DND-41 (cell line): ENCODE measurements around the gene TEX30.

Source experiments
- ATAC-seq: fragments of 200-7000 bp; cut with Tn5 transposase; 3 replicates; pipeline ENCODE4 v1.9.1; 2021; ENCODE audit warnings: low read depth; ENCODE audit not compliant: insufficient read depth
- DNase-seq: peaks from one replicate; pipeline ENCODE4 v3.0.0-alpha.2; 2020
- H2AFZ ChIP-seq: 2 replicates; pipeline ENCODE4 v1.6.0; 2012; ENCODE audit warnings: low read depth, low read length
- H3K27ac ChIP-seq: 2 replicates; pipeline ENCODE4 v1.5.1; 2012; ENCODE audit warnings: low read length, inconsistent platforms
- H3K27me3 ChIP-seq: fragments of 200-600 bp; sonication (generic); 2 replicates; pipeline ENCODE4 v1.6.0; 2012; ENCODE audit warnings: low read length, mild to moderate bottlenecking, inconsistent platforms; ENCODE audit not compliant: insufficient read depth, poor library complexity
- H3K36me3 ChIP-seq: 2 replicates; pipeline ENCODE4 v1.5.1; 2012; ENCODE audit warnings: low read length, inconsistent platforms; ENCODE audit not compliant: insufficient read depth
- H3K4me1 ChIP-seq: 2 replicates; pipeline ENCODE4 v1.5.1; 2012; ENCODE audit warnings: mild to moderate bottlenecking, low read length; ENCODE audit not compliant: insufficient read depth
- H3K4me2 ChIP-seq: 2 replicates; pipeline ENCODE4 v1.6.0; 2012; ENCODE audit warnings: mild to moderate bottlenecking, moderate library complexity, low read length, inconsistent platforms; ENCODE audit not compliant: insufficient read depth
- H3K4me3 ChIP-seq, 2 experiments: fragments of 200-600 bp in 1 of 2; shearing (Covaris generic) in 1 of 2; 2 replicates each; pipeline ENCODE4 v1.5.1; 2012 to 2016; ENCODE audit warnings: inconsistent platforms in 2 of 2, low read length in 2 of 2, mild to moderate bottlenecking in 2 of 2, low read depth in 1 of 2, moderate library complexity in 1 of 2
- H3K79me2 ChIP-seq: 2 replicates; pipeline ENCODE4 v1.6.0; 2012; ENCODE audit warnings: low read length, inconsistent platforms; ENCODE audit not compliant: insufficient read depth
- H3K9ac ChIP-seq: 2 replicates; pipeline ENCODE4 v1.6.0; 2012; ENCODE audit warnings: low read depth, mild to moderate bottlenecking, inconsistent platforms, low read length, moderate library complexity
- H3K9me3 ChIP-seq: 2 replicates; pipeline ENCODE4 v1.5.1; 2012; ENCODE audit warnings: low read length, moderate library complexity, mild to moderate bottlenecking, inconsistent platforms; ENCODE audit not compliant: insufficient read depth, severe bottlenecking
- H4K20me1 ChIP-seq: 2 replicates; pipeline ENCODE4 v1.6.0; 2012; ENCODE audit warnings: low read length; ENCODE audit not compliant: insufficient read depth
- EZH2 ChIP-seq: IDR thresholded peaks from 3 replicates; pipeline ENCODE4 v1.6.1; 2012; ENCODE audit warnings: borderline replicate concordance, low read depth, mild to moderate bottlenecking, moderate library complexity, low read length, inconsistent platforms; ENCODE audit not compliant: severe bottlenecking
- TF ChIP-seq, protein P1 (sequence below): IDR thresholded peaks from 2 replicates; pipeline ENCODE4 v1.5.1; 2012; ENCODE audit warnings: borderline replicate concordance, low read length, moderate library complexity, mild to moderate bottlenecking; ENCODE audit not compliant: poor library complexity, severe bottlenecking; ENCODE audit errors: extremely low read depth

The TEX30 gene

DNA sequence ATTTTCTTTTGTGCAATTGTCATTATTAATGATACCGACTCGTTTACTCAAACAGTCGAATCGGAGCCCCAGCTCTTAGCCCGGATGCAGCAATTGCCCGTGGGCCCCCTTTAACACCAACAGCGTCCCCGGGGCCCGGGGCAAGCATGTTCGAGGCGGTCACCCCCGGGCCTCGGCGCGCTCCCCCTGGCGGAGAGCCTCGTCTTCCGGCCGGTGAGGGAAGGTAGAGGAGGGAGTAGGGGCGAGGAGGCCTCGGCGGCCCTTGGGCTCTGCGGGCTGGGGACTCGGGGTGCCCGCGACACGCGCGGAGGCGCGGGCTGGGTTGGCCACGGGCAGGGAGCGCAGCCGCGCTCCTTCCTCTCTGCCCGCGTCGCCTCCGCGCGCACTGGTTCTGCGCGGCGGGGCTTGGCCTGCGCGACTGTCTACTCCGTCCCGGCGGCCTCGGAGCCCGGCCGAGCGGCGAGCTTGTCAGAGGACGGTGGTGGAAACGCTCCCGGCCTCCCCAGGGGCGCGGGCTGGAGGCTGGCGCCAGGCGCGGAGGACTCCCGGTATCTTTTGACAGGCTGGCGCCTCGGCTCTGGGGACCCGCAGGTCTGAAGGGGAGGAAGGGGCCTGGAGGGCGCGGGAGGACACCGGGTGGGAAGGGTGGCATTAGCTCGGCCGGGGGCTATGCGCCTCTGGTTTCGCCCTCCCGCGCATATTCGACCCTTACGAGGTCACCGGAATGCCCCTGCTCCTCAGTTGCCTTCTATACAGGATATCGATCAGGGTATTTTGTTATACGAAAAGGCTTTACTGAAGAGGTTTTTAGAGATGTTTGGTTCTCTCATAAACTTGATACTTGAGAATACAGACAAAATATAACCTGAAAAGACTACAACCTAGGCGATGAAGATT lies 26.8 kb upstream of the TEX30 start:
- H2AFZ ChIP-seq = peak overlapping the region; percentile 97
- H3K27ac ChIP-seq = peak overlapping the region; percentile 84
- H3K4me2 ChIP-seq = peak overlapping the region; percentile 87
- H3K9me3 ChIP-seq = no peaks in the 10 kb centered on the region
- no peaks in the 10 kb centered on the region; the same call in 1 of the 2 replicates for H3K36me3 ChIP-seq
- no peaks in the 10 kb centered on the region for H4K20me1 ChIP-seq
- peak overlapping the region; percentile 82 to 85 for H3K4me3 ChIP-seq
- peaks cover 24% of the 10 kb centered on the region for H3K79me2 ChIP-seq
- H3K27me3 ChIP-seq = no peaks in the 10 kb centered on the region
- peak; percentile 92 for ATAC-seq
- H3K4me1 ChIP-seq = peaks cover 36% of the 10 kb centered on the region
- peak overlapping the region; percentile 98 for H3K9ac ChIP-seq
- DNase-seq = peak; percentile 84
- TF ChIP-seq, protein P1, sequence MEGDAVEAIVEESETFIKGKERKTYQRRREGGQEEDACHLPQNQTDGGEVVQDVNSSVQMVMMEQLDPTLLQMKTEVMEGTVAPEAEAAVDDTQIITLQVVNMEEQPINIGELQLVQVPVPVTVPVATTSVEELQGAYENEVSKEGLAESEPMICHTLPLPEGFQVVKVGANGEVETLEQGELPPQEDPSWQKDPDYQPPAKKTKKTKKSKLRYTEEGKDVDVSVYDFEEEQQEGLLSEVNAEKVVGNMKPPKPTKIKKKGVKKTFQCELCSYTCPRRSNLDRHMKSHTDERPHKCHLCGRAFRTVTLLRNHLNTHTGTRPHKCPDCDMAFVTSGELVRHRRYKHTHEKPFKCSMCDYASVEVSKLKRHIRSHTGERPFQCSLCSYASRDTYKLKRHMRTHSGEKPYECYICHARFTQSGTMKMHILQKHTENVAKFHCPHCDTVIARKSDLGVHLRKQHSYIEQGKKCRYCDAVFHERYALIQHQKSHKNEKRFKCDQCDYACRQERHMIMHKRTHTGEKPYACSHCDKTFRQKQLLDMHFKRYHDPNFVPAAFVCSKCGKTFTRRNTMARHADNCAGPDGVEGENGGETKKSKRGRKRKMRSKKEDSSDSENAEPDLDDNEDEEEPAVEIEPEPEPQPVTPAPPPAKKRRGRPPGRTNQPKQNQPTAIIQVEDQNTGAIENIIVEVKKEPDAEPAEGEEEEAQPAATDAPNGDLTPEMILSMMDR = peak; percentile 83
- no peak for TF ChIP-seq EZH2

DNA sequence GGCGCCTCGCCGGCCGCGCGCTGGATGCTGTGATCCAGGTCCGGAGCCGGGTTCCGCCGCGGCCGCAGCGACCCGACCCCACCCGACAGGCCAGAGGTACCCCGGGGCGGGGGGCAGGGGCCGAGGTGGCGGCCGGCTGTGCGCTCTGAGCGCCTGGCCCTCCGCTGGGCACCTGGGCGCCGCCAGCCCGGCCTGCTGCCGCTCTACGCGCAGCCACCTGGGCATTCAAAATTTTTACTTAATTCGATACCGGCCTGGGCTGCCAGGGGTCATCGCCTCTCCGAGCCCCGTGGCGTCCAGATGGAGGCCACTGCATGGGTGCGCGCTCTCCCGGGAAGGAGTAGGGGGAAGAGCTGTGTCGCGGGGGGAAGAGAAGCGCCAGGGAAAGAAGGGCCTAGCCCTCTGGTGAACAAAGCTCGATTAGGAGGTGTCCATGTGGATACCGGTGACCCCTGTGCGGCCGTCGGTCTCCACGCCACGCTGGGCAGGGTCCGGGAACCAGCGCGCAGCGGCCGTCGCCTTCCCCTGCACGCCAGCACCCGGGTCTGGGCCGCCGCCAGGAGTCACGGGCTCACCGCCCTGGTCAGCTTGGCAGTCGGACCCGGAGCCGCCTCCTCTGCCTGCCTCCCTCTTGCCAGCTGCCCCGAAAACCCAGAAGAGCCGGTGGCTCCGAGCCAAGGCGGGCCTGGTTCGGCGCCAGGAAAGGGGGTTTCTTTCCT lies 26.0 kb upstream of the TEX30 start:
- Histone ChIP-seq H4K20me1 (no peaks in the 10 kb centered on the region), H3K27ac (peak overlapping the region; percentile 84), H3K4me2 (peak overlapping the region; percentile 87), H3K4me3 (peak overlapping the region; percentile 82 to 85; a peak in 3 of 4 replicates), H3K79me2 (peaks cover 24% of the 10 kb centered on the region), H3K27me3 (no peaks in the 10 kb centered on the region), H3K36me3 (no peaks in the 10 kb centered on the region; the same call in 1 of the 2 replicates), H2AFZ (peak overlapping the region; percentile 97), H3K9me3 (no peaks in the 10 kb centered on the region), H3K4me1 (peaks cover 36% of the 10 kb centered on the region), H3K9ac (peak overlapping the region; percentile 98)
- TF ChIP-seq EZH2 = no peak
- TF ChIP-seq, protein P1 = no peak
- ATAC-seq (no peak; the same call in 2 of the 3 replicates), DNase-seq (no peak)

- H3K4me3 ChIP-seq = peak within 1 kb of the TSS; percentile 82 to 85; a peak in 3 of 4 replicates
- peak within 1 kb of the TSS; percentile 97 for H2AFZ ChIP-seq
- peaks cover 24% of the 10 kb centered on the region for H3K79me2 ChIP-seq
- TF ChIP-seq, protein P1 = no peak
- TF ChIP-seq EZH2 = no peak
- no peak for DNase-seq
- no peak for ATAC-seq
- H4K20me1 ChIP-seq = no peaks in the 10 kb centered on the region
- no peaks in the 10 kb centered on the region for H3K9me3 ChIP-seq
- peak within 1 kb of the TSS; percentile 98 for H3K9ac ChIP-seq
- H3K27me3 ChIP-seq = no peaks in the 10 kb centered on the region
- no peaks in the 10 kb centered on the region; the same call in 1 of the 2 replicates for H3K36me3 ChIP-seq
- H3K4me1 ChIP-seq = peaks cover 35% of the 10 kb centered on the region
- H3K27ac ChIP-seq = peak within 1 kb of the TSS; percentile 84
- H3K4me2 ChIP-seq = peak within 1 kb of the TSS; percentile 87
Observed at GRCh38 chr13:102798581-102799425, 25.2 kb upstream of the TEX30 start, which contains the start of the genes BIVM and POGLUT2. TSS of gene BIVM (plus strand) at chr13:102799119. CDS start at chr13:102807268, 8,149 bp downstream. TSS of gene POGLUT2 (minus strand) at chr13:102798976. CDS start at chr13:102798670, 306 bp downstream.
